ENCODE results near the gene ALDH3B1.

ALDH3B1 gene

DNA sequence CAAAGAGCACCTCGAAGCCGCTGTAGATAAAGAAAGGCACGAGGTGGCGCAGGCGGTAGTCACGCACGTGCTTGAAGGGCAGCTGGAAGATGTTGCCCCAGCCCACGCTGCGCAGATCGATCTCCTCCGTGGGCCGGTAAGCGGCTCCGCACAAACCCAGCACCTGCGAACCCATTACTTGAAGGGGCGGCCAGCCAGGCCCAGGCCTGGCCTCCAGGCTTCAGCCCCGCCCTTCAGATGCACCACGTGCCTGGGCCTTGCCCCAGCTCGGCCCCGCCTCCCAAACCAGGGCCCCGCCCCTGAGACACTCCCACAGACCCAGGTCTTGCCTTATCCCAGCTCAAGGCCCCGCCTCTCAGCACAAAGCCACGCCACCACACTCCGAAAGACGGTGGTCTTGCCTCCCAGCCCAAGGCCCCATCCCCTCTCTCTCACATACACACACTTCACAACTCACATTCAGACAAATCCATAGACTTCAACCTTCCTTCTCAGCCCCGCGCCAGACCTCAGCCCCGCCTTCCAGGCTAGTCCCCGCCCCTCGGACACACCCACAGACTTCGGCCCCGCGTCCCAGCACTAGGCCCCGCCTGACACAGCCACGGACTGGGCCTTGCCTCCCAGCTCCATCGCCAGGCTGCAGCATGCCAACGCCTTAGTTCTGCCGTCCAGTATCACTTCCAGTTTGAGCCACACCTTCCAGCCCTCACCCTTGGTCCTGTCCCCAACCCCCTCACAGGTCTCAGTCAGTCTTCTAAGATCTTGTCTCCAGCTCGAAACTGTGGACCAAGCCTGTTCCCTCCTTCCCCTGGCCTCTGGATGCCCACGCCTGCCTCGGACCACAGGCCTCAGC is 13.3 kb upstream of the ALDH3B1 start:
- no peaks in the 10 kb centered on the region for H3K36me3 ChIP-seq (ENCODE audit: insufficient read depth, low read length)
- no peak overlapping the region for H3K4me3 ChIP-seq
- H3K9me3 ChIP-seq (ENCODE audit: low read depth, low read length) = no peaks in the 10 kb centered on the region
- no peak for TF ChIP-seq EZH2 (IDR thresholded peaks at IDR 0.05)
- TF ChIP-seq POLR2AphosphoS5 (IDR thresholded peaks at IDR 0.05; ENCODE audit: borderline replicate concordance, low read depth, low read length) = no peak
- TF ChIP-seq FOXP2 (optimal IDR thresholded peaks at IDR 0.05; ENCODE audit: control extremely low read depth, extremely low read length, insufficient read depth) = no peak
- H3K9ac ChIP-seq (ENCODE audit: insufficient read length) = no peak overlapping the region
- no peak for DNase-seq (ENCODE audit: low read depth, low spot score)
- H3K27ac ChIP-seq = no peak overlapping the region

- Histone ChIP-seq H3K9me3 (ENCODE audit: low read depth, low read length) (no peaks in the 10 kb centered on the region), H3K27ac (no peak overlapping the region), H3K4me3 (no peak overlapping the region), H3K36me3 (ENCODE audit: insufficient read depth, low read length) (no peaks in the 10 kb centered on the region), H3K9ac (ENCODE audit: insufficient read length) (no peak overlapping the region)
- TF ChIP-seq POLR2AphosphoS5 (IDR thresholded peaks at IDR 0.05; ENCODE audit: borderline replicate concordance, low read depth, low read length) = no peak
- TF ChIP-seq EZH2 (IDR thresholded peaks at IDR 0.05) = no peak
- no peak for DNase-seq (ENCODE audit: low read depth, low spot score)
These were observed 12.6 kb upstream of the ALDH3B1 start for GRCh38 chr11:67997475-67997921.

GRCh38 chr11:67998150-67999045 is 11.7 kb upstream of the ALDH3B1 start:
- DNase-seq (ENCODE audit: low read depth, low spot score) = no peak
- Histone ChIP-seq H3K27ac (no peak overlapping the region), H3K9ac (ENCODE audit: insufficient read length) (no peak overlapping the region), H3K9me3 (ENCODE audit: low read depth, low read length) (no peaks in the 10 kb centered on the region), H3K36me3 (ENCODE audit: insufficient read depth, low read length) (no peaks in the 10 kb centered on the region), H3K4me3 (no peak overlapping the region)
- TF ChIP-seq POLR2AphosphoS5 (IDR thresholded peaks at IDR 0.05; ENCODE audit: borderline replicate concordance, low read depth, low read length) (no peak), FOXP2 (optimal IDR thresholded peaks at IDR 0.05; ENCODE audit: control extremely low read depth, extremely low read length, insufficient read depth) (no peak), EZH2 (IDR thresholded peaks at IDR 0.05) (no peak)

GRCh38 chr11:67999201-67999629 is 10.9 kb upstream of the ALDH3B1 start:
- no peak for TF ChIP-seq EZH2 (IDR thresholded peaks at IDR 0.05)
- Histone ChIP-seq H3K9ac (ENCODE audit: insufficient read length) (no peak overlapping the region), H3K36me3 (ENCODE audit: insufficient read depth, low read length) (no peaks in the 10 kb centered on the region), H3K4me3 (no peak overlapping the region), H3K27ac (no peak overlapping the region), H3K9me3 (ENCODE audit: low read depth, low read length) (no peaks in the 10 kb centered on the region)
- DNase-seq (ENCODE audit: low read depth, low spot score) = no peak

DNA sequence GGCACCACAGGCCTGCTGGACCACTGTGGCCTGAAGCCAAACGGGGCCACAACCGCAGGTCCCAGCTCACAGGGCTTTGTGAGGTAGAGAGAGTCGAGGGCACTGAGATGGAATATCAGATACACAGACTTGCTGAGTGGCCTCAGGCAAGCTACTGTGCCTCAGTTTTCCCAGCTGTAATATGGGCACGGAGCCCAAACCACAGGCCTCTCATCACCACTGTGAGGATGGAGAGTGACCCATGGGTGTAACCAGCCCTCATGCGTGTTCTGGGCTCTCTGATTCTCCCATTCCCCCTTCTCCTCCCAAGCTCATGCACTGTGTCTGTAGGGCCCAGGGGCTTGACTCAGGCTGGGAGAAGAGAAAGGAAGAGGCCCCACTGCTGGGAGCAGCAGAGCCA is 10.4 kb upstream of the ALDH3B1 start:
- no peak overlapping the region for H3K9ac ChIP-seq (ENCODE audit: insufficient read length)
- no peaks in the 10 kb centered on the region for H3K9me3 ChIP-seq (ENCODE audit: low read depth, low read length)
- H3K4me3 ChIP-seq = no peak overlapping the region
- H3K36me3 ChIP-seq (ENCODE audit: insufficient read depth, low read length) = no peaks in the 10 kb centered on the region
- H3K27ac ChIP-seq = no peak overlapping the region
- no peak for TF ChIP-seq EZH2 (IDR thresholded peaks at IDR 0.05)
- no peak for DNase-seq (ENCODE audit: low read depth, low spot score)

DNA sequence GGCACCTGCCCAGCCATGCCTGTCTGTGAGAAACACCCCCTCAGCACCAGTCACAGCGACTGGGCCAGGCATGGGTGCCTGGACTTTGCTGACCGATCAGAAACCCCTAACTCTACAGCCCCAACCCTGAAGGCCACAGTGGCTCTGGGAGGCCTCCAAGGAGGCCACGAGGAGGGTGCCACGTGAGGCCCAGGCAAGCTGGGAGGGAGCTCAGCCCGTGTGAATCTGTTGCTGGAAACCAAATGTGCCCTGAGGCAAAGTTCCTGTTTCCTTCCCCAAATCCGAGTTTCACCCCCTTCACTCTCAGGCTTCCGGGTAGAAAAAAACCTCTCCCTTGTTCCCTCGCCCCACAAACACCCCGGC is 7.6 kb upstream of the ALDH3B1 start:
- H3K27ac ChIP-seq = no peak overlapping the region
- TF ChIP-seq POLR2AphosphoS5 (IDR thresholded peaks at IDR 0.05; ENCODE audit: borderline replicate concordance, low read depth, low read length) = no peak
- no peak for TF ChIP-seq EZH2 (IDR thresholded peaks at IDR 0.05)
- peak; percentile 60 for TF ChIP-seq FOXP2 (optimal IDR thresholded peaks at IDR 0.05; ENCODE audit: control extremely low read depth, extremely low read length, insufficient read depth)
- peak; percentile 78 for DNase-seq (ENCODE audit: low read depth, low spot score)
- H3K9ac ChIP-seq (ENCODE audit: insufficient read length) = no peak overlapping the region
- no peaks in the 10 kb centered on the region for H3K9me3 ChIP-seq (ENCODE audit: low read depth, low read length)
- H3K4me3 ChIP-seq = 0 out of 2 replicates have a peak overlapping the region, but pooled peaks have one; percentile 36
- H3K36me3 ChIP-seq (ENCODE audit: insufficient read depth, low read length) = no peaks in the 10 kb centered on the region

- Histone ChIP-seq H3K9me3 (ENCODE audit: low read depth, low read length) (no peaks in the 10 kb centered on the region), H3K27ac (no peak overlapping the region), H3K36me3 (ENCODE audit: insufficient read depth, low read length) (no peaks in the 10 kb centered on the region), H3K9ac (ENCODE audit: insufficient read length) (no peak overlapping the region), H3K4me3 (peak overlapping the region; percentile 74)
- no peak for DNase-seq (ENCODE audit: low read depth, low spot score)
- TF ChIP-seq FOXP2 (optimal IDR thresholded peaks at IDR 0.05; ENCODE audit: control extremely low read depth, extremely low read length, insufficient read depth) (no peak), EZH2 (IDR thresholded peaks at IDR 0.05) (no peak), POLR2AphosphoS5 (IDR thresholded peaks at IDR 0.05; ENCODE audit: borderline replicate concordance, low read depth, low read length) (no peak)
These were observed 6.9 kb upstream of the ALDH3B1 start for GRCh38 chr11:68002938-68003845.

All from SK-N-MC (cell line).